ENCODE measurements around the gene GPR21. TPM values are rescaled to one million over a fixed set of nuclear protein-coding genes. Genes with fewer than 3 reads are reported as not detected.

Gene GPR21
- total and polyA plus RNA-seq, 2 donors (not counting 1 experiment from before 2014, with no cell fraction given) = 0.66 to 1.2 TPM

DNA sequence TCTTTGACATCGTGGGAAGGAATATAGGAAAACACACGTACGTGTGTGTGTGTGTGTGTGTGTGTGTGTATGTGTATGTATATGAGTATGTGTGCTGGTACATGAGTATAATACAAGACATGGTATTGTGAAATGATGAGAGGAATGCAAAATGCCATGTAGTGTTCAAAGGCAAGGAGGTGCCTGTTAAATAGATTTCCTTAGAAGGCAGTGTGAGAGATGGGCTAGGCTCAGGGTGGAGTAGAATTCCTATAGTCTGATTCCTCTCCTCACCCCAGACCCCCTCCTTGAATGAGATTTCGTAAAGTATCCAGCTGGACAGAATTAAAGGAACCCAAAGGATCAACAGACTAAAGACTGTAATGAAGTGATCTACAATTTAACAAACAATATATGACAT lies 11.1 kb downstream of the GPR21 start:
- DNase-seq (ENCODE audit: low read depth in 2 of 2) = peak; percentile 81 to 90
- no peak overlapping the region for H3K27ac ChIP-seq (ENCODE audit: insufficient read depth, low read length)
- H3K27me3 ChIP-seq (ENCODE audit: control insufficient read depth, insufficient read depth, low read length) = no peaks in the 10 kb centered on the region
- no peak overlapping the region for H2AFZ ChIP-seq (ENCODE audit: low read length)
- H3K4me1 ChIP-seq (ENCODE audit: control insufficient read depth, extremely low read depth, insufficient read depth, low read length) = no peaks in the 10 kb centered on the region
- no peaks in the 10 kb centered on the region for H3K79me2 ChIP-seq (ENCODE audit: control insufficient read depth, insufficient read depth, low read length)
- no peaks in the 10 kb centered on the region for H3K36me3 ChIP-seq (ENCODE audit: control insufficient read depth, insufficient read depth, low read length)
- H3K4me3 ChIP-seq (replicated peaks in 1 of 4; ENCODE audit: control extremely low read depth in 1 of 4, insufficient read depth in 1 of 4, low read depth in 3 of 4, low read length in 4 of 4) = no peak overlapping the region
- no peak overlapping the region for H3K9ac ChIP-seq (ENCODE audit: insufficient read depth, low read length)
- no peak overlapping the region for H3K4me2 ChIP-seq (ENCODE audit: extremely low read depth, insufficient read depth, low read length)
- H3K9me3 ChIP-seq (ENCODE audit: control insufficient read depth, insufficient read depth, low read depth, low read length) = no peaks in the 10 kb centered on the region
- TF ChIP-seq, protein P1, sequence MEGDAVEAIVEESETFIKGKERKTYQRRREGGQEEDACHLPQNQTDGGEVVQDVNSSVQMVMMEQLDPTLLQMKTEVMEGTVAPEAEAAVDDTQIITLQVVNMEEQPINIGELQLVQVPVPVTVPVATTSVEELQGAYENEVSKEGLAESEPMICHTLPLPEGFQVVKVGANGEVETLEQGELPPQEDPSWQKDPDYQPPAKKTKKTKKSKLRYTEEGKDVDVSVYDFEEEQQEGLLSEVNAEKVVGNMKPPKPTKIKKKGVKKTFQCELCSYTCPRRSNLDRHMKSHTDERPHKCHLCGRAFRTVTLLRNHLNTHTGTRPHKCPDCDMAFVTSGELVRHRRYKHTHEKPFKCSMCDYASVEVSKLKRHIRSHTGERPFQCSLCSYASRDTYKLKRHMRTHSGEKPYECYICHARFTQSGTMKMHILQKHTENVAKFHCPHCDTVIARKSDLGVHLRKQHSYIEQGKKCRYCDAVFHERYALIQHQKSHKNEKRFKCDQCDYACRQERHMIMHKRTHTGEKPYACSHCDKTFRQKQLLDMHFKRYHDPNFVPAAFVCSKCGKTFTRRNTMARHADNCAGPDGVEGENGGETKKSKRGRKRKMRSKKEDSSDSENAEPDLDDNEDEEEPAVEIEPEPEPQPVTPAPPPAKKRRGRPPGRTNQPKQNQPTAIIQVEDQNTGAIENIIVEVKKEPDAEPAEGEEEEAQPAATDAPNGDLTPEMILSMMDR (conservative IDR thresholded peaks at IDR 0.05 in 1 of 2, IDR thresholded peaks at IDR 0.05 in 1 of 2; ENCODE audit: low read depth in 1 of 2, low read length in 2 of 2) = no peak
- no peak for TF ChIP-seq EZH2 (IDR thresholded peaks at IDR 0.05; ENCODE audit: low read length, missing control alignments)
- no peaks in the 10 kb centered on the region for H4K20me1 ChIP-seq (ENCODE audit: control insufficient read depth, extremely low read depth, insufficient read depth, low read length)

DNA sequence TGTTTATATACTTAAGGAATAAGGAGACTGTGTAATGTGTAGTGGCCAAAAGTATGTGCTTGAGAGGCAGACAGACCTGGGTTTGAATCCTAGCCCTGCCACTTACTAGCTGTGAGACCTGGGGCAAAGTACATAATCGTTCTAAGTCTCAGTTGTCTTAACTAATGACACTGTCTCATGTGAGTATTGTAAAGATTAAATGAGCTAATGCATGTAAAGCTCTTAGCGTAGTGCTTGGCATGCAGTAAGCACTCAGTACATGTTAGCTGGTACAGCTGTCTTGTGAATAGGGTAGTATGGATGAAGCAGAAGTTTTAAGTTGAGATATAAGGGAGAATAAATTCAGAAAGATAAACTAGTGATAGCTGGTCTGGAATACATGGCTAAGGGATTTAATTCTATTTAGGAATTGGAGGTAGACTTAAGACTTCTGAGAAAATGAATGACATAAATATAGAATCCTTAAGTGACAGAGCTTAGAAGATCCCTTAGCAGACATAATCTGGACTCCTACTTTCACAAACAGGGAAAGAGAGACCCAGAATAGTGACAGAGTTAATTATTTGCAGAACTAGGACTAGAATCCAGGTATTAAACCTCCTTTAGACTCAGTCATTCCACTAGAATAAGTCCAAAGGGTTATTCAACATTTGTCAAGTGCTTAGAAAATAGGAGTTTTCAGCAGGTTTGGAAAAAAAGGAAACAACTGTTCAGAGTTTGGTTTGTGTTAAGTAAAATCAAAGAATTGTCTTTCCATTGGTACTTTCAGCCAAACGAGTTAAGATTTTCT lies 13.1 kb downstream of the GPR21 start:
- DNase-seq (ENCODE audit: low read depth in 2 of 2) = no peak
- Histone ChIP-seq H3K27ac (ENCODE audit: insufficient read depth, low read length) (no peak overlapping the region), H3K79me2 (ENCODE audit: control insufficient read depth, insufficient read depth, low read length) (no peaks in the 10 kb centered on the region)

DNA sequence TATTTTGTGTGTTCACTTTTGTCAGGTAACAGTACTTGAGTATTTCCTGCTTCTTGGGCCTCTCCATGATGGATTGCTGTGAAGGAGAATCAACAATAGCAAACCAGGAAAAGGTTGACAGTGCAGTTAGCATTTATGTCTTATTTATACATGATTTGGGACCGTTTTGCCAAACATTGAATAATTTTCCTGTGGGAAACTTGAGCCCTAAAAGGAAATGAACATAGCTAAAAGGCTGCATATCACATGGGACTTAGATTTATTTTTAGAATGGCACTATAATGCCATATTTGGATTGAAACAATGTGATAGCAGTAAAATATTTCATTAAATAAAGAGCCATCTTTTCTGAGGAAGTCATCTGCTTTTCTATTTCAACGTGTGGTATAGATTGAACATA lies 15.3 kb downstream of the GPR21 start:
- Histone ChIP-seq H3K27me3 (ENCODE audit: control insufficient read depth, insufficient read depth, low read length) (no peaks in the 10 kb centered on the region), H3K4me1 (ENCODE audit: control insufficient read depth, extremely low read depth, insufficient read depth, low read length) (no peaks in the 10 kb centered on the region), H3K79me2 (ENCODE audit: control insufficient read depth, insufficient read depth, low read length) (no peaks in the 10 kb centered on the region), H3K27ac (ENCODE audit: insufficient read depth, low read length) (no peak overlapping the region), H3K9ac (ENCODE audit: insufficient read depth, low read length) (no peak overlapping the region), H3K4me2 (ENCODE audit: extremely low read depth, insufficient read depth, low read length) (no peak overlapping the region), H3K9me3 (ENCODE audit: control insufficient read depth, insufficient read depth, low read depth, low read length) (no peaks in the 10 kb centered on the region), H2AFZ (ENCODE audit: low read length) (no peak overlapping the region), H4K20me1 (ENCODE audit: control insufficient read depth, extremely low read depth, insufficient read depth, low read length) (no peaks in the 10 kb centered on the region), H3K36me3 (ENCODE audit: control insufficient read depth, insufficient read depth, low read length) (no peaks in the 10 kb centered on the region), H3K4me3 (replicated peaks in 1 of 4; ENCODE audit: control extremely low read depth in 1 of 4, insufficient read depth in 1 of 4, low read depth in 3 of 4, low read length in 4 of 4) (no peak overlapping the region)
- TF ChIP-seq, protein P1 (conservative IDR thresholded peaks at IDR 0.05 in 1 of 2, IDR thresholded peaks at IDR 0.05 in 1 of 2; ENCODE audit: low read depth in 1 of 2, low read length in 2 of 2) = no peak
- TF ChIP-seq EZH2 (IDR thresholded peaks at IDR 0.05; ENCODE audit: low read length, missing control alignments) = no peak
- peak; percentile 31 to 74 for DNase-seq (ENCODE audit: low read depth in 2 of 2)

More for the DNA sequence above, 13.1 kb downstream of the GPR21 start:
- no peaks in the 10 kb centered on the region for H3K4me1 ChIP-seq (ENCODE audit: control insufficient read depth, extremely low read depth, insufficient read depth, low read length)
- no peak for TF ChIP-seq EZH2 (IDR thresholded peaks at IDR 0.05; ENCODE audit: low read length, missing control alignments)
- TF ChIP-seq, protein P1 (conservative IDR thresholded peaks at IDR 0.05 in 1 of 2, IDR thresholded peaks at IDR 0.05 in 1 of 2; ENCODE audit: low read depth in 1 of 2, low read length in 2 of 2) = no peak
- H3K36me3 ChIP-seq (ENCODE audit: control insufficient read depth, insufficient read depth, low read length) = no peaks in the 10 kb centered on the region
- no peak overlapping the region for H3K4me3 ChIP-seq (replicated peaks in 1 of 4; ENCODE audit: control extremely low read depth in 1 of 4, insufficient read depth in 1 of 4, low read depth in 3 of 4, low read length in 4 of 4)
- no peak overlapping the region for H3K9ac ChIP-seq (ENCODE audit: insufficient read depth, low read length)
- H2AFZ ChIP-seq (ENCODE audit: low read length) = no peak overlapping the region
- no peak overlapping the region for H3K4me2 ChIP-seq (ENCODE audit: extremely low read depth, insufficient read depth, low read length)
- H3K27me3 ChIP-seq (ENCODE audit: control insufficient read depth, insufficient read depth, low read length) = no peaks in the 10 kb centered on the region
- no peaks in the 10 kb centered on the region for H3K9me3 ChIP-seq (ENCODE audit: control insufficient read depth, insufficient read depth, low read depth, low read length)
- no peaks in the 10 kb centered on the region for H4K20me1 ChIP-seq (ENCODE audit: control insufficient read depth, extremely low read depth, insufficient read depth, low read length)

All from fibroblast of lung (primary cell).